Endothelial cell of umbilical vein (primary cell): ENCODE data around the gene SPPL2B. TPM values are rescaled to one million over a fixed set of nuclear protein-coding genes. Genes with fewer than 3 reads are reported as not detected.

Experiments
- BruUV-seq: library from RNA; stranded (reverse); fragments of 400-500 nt; replicated peaks from 2 replicates; lab custom pipeline; 2021; lab: Mats Ljungman, UMichigan
- CTCF ChIA-PET: fragments of 300-600, 350-600 bp; sonication (Branson Sonifier 250); formaldehyde crosslinking; loops from one replicate; lab custom pipeline; 2021; ENCODE audit warnings: antibody characterized with exemption, inconsistent platforms; lab: Charles Lee
- POLR2A ChIA-PET: fragments of 300-600, 350-600 bp; sonication (Branson Sonifier 250); formaldehyde crosslinking; loops from one replicate; lab custom pipeline; 2021; ENCODE audit warnings: antibody characterized with exemption, inconsistent platforms; lab: Charles Lee
- DNase-seq: peaks from one replicate; pipeline ENCODE4 v3.0.0-alpha.2; 2011; ENCODE audit warnings: low read depth, low spot score
- FAIRE-seq: peaks from 2 replicates; lab custom pipeline; 2011; peaks lifted over from hg19 to GRCh38; lab: Jason Lieb, UNC
- H2AFZ ChIP-seq: 2 replicates; pipeline ENCODE4 v1.6.0; 2012; ENCODE audit warnings: low read depth, low read length, control low read depth, inconsistent platforms
- H3K27ac ChIP-seq: 2 replicates; pipeline ENCODE4 v1.5.1; 2011; ENCODE audit warnings: low read depth, mild to moderate bottlenecking, control low read depth, low read length, moderate library complexity; ENCODE audit not compliant: insufficient read depth
- H3K27me3 ChIP-seq, 2 experiments: 2 replicates each; pipeline versions ENCODE4 v1.6.0 to v1.6.1; 2011; ENCODE audit warnings: low read length in 2 of 2, mixed read lengths in 1 of 2; ENCODE audit not compliant: control insufficient read depth in 2 of 2, insufficient read depth in 2 of 2
- H3K36me3 ChIP-seq, 2 experiments: 2 replicates in 1 of 2; 3 replicates in 1 of 2; pipeline ENCODE4 v1.5.1; 2011; ENCODE audit warnings: low read length in 2 of 2, mild to moderate bottlenecking in 1 of 2, moderate library complexity in 1 of 2; ENCODE audit not compliant: control insufficient read depth in 2 of 2, insufficient read depth in 2 of 2; ENCODE audit errors: extremely low read depth in 1 of 2
- H3K4me1 ChIP-seq: 3 replicates; pipeline ENCODE4 v1.5.1; 2011; ENCODE audit warnings: mild to moderate bottlenecking, low read length; ENCODE audit not compliant: control insufficient read depth, insufficient read depth; ENCODE audit errors: extremely low read depth
- H3K4me2 ChIP-seq: 2 replicates; pipeline ENCODE4 v1.6.1; 2011; ENCODE audit warnings: low read length, control low read depth, mixed read lengths; ENCODE audit not compliant: insufficient read depth
- H3K4me3 ChIP-seq, 3 experiments: fragments of 200-600 bp in 1 of 3; sonication (generic), shearing (Covaris generic) in 1 of 3; replicated peaks in 1 of 3; 2 replicates each; pipeline ENCODE4 v1.5.1; 2011 to 2016; ENCODE audit warnings: control low read depth in 3 of 3, low read length in 3 of 3, mild to moderate bottlenecking in 2 of 3, inconsistent platforms in 1 of 3, low read depth in 1 of 3, moderate library complexity in 1 of 3; ENCODE audit not compliant: insufficient read depth in 1 of 3
- H3K79me2 ChIP-seq: 2 replicates; pipeline ENCODE4 v1.6.0; 2012; ENCODE audit warnings: low read length, inconsistent platforms; ENCODE audit not compliant: control insufficient read depth, insufficient read depth
- H3K9ac ChIP-seq: replicated peaks from 2 replicates; pipeline ENCODE3; 2011; ENCODE audit warnings: low read length, control low read depth; ENCODE audit not compliant: insufficient read depth; ENCODE audit errors: extremely low read depth
- H3K9me1 ChIP-seq: replicated peaks from 3 replicates; pipeline ENCODE4 v1.6.0; 2011; ENCODE audit warnings: mild to moderate bottlenecking, low read length; ENCODE audit not compliant: control insufficient read depth, insufficient read depth; ENCODE audit errors: extremely low read depth
- H3K9me3 ChIP-seq: replicated peaks from 2 replicates; pipeline ENCODE4 v1.5.1; 2012; ENCODE audit warnings: low read length, inconsistent platforms; ENCODE audit not compliant: control insufficient read depth, insufficient read depth
- H4K20me1 ChIP-seq: replicated peaks from 2 replicates; pipeline ENCODE3; 2011; ENCODE audit warnings: mild to moderate bottlenecking, low read length; ENCODE audit not compliant: control insufficient read depth, insufficient read depth; ENCODE audit errors: extremely low read depth
- CTCF ChIP-seq, 2 donors: IDR thresholded peaks; 1 replicate in 1 of 2; 2 replicates in 1 of 2; pipeline ENCODE4 v1.5.1; 2011; ENCODE audit warnings: low read length in 2 of 2, mild to moderate bottlenecking in 2 of 2, moderate library complexity in 2 of 2, control low read depth in 1 of 2, inconsistent platforms in 1 of 2, low read depth in 1 of 2; ENCODE audit not compliant: insufficient read depth in 1 of 2; ENCODE audit errors: extremely low read depth in 1 of 2
- EZH2 ChIP-seq: IDR thresholded peaks from 2 replicates; pipeline ENCODE4 v1.6.1; 2012; ENCODE audit warnings: borderline replicate concordance, low read depth, mild to moderate bottlenecking, moderate library complexity, low read length, inconsistent platforms; ENCODE audit not compliant: severe bottlenecking
- FOS ChIP-seq: IDR thresholded peaks from 2 replicates; pipeline ENCODE4 v1.6.1; 2011; ENCODE audit warnings: mild to moderate bottlenecking, low read length, moderate library complexity, borderline replicate concordance; ENCODE audit not compliant: insufficient read depth
- GATA2 ChIP-seq: IDR thresholded peaks from 2 replicates; pipeline ENCODE4 v1.7.0; 2011; ENCODE audit warnings: low read depth, mild to moderate bottlenecking, moderate library complexity, mixed read lengths, low read length; ENCODE audit not compliant: insufficient read length, insufficient read depth
- JUN ChIP-seq: IDR thresholded peaks from 2 replicates; pipeline ENCODE4 v1.6.1; 2011; ENCODE audit warnings: borderline replicate concordance, low read depth; ENCODE audit not compliant: insufficient read length, insufficient read depth
- MYC ChIP-seq: IDR thresholded peaks from one replicate; pipeline ENCODE4 v1.6.1; 2011; ENCODE audit warnings: mild to moderate bottlenecking, low read depth, low read length
- POLR2AphosphoS5 ChIP-seq: IDR thresholded peaks from 2 replicates; pipeline ENCODE4 v1.6.1; 2012; ENCODE audit warnings: low read depth, mild to moderate bottlenecking, control low read depth, low read length, moderate library complexity; ENCODE audit not compliant: insufficient read depth
- dilution Hi-C: fragments of 300-500 bp; cut with MboI; formaldehyde crosslinking; loops from one replicate; pipeline ENCODE4 v1.15.0; 2019; ENCODE audit warnings: low sequenced_read_pairs; ENCODE audit not compliant: extremely low pct_ligation_motif_present
- intact Hi-C: fragments of 100-400 bp; cut with micrococcal nuclease; formaldehyde crosslinking; loops from one replicate; pipeline ENCODE4 v1.10.0; 2022
- polyA plus RNA-seq, 4 experiments: library from polyadenylated mRNA; depleted of rRNA in 3 of 4; stranded (reverse) in 3 of 4; unstranded in 1 of 4; fragments of >200 nt; gene quantifications; 2 replicates each; pipeline versions ENCODE4 v1.2.1 to v1.2.3, GENCODE V29; 2011 to 2012; ENCODE audit warnings: missing spikeins in 1 of 4
- total RNA-seq: library from RNA; stranded (reverse); gene quantifications from 2 replicates; pipeline ENCODE4 v1.2.3, GENCODE V29; 2021

SPPL2B gene
- total and polyA plus RNA-seq, 2 donors (not counting 3 experiments of a cell fraction or from before 2014, with no cell fraction given) = 60.7 to 62.7 TPM

- ChIA-PET CTCF (interaction anchor here (2.5 kb wide), 1 partner anchor 10 kb away, joined by 8 read pairs; no protein-coding TSS in a partner anchor), POLR2A (no interaction called here)
- H2AFZ ChIP-seq = no peak overlapping the region
- H3K79me2 ChIP-seq = no peaks in the 10 kb centered on the region
- DNase-seq = no peak
- intact Hi-C loops = no loop called here
- no peak overlapping the region for H3K4me2 ChIP-seq
- FAIRE-seq = no peak
- no peak overlapping the region for H3K9ac ChIP-seq
- no TSS peak for BruUV-seq
- H3K36me3 ChIP-seq = peaks cover 0 to 7% of the 10 kb centered on the region in 2 experiments
- H3K27me3 ChIP-seq = peaks cover 1 to 7% of the 10 kb centered on the region in 2 experiments
- H3K9me3 ChIP-seq = no peaks in the 10 kb centered on the region
- H3K4me3 ChIP-seq = no peak overlapping the region
- H3K27ac ChIP-seq = no peak overlapping the region
- H3K9me1 ChIP-seq = no peaks in the 10 kb centered on the region
- H3K4me1 ChIP-seq = no peaks in the 10 kb centered on the region
- no peaks in the 10 kb centered on the region for H4K20me1 ChIP-seq
- dilution Hi-C loops = no loop called here
- TF ChIP-seq MYC = no peak
- no peak for TF ChIP-seq POLR2AphosphoS5
- TF ChIP-seq EZH2 = no peak
- TF ChIP-seq FOS = no peak
- no peak for TF ChIP-seq JUN
- no peak for TF ChIP-seq CTCF (IDR thresholded peaks at IDR 0.05; ENCODE audit: extremely low read depth in 1 of 2, insufficient read depth in 1 of 2, low read depth in 1 of 2, low read length in 2 of 2)
- no peak for TF ChIP-seq GATA2
Measured at GRCh38 chr19:2355168-2356035, 26.9 kb downstream of the SPPL2B start.
